Prostate gland (tissue), 2 donors: Measurements from ENCODE around the gene ATP9B.

Experiments used
- CTCF ChIP-seq, 4 experiments: fragments of 200-600 bp in 2 of 4; fragments of 450-650 bp in 2 of 4; sonication (generic) in 2 of 4; IDR thresholded peaks; 1 replicate in 3 of 4; 2 replicates in 1 of 4; pipeline ENCODE4 v1.5.1; 2016 to 2019; ENCODE audit warnings: antibody characterized with exemption in 4 of 4, mild to moderate bottlenecking in 2 of 4, moderate library complexity in 2 of 4
- POLR2A ChIP-seq: fragments of 450-650 bp; IDR thresholded peaks from one replicate; pipeline ENCODE4 v1.6.1; 2016; ENCODE audit warnings: antibody characterized with exemption, mild to moderate bottlenecking
- POLR2AphosphoS5 ChIP-seq: sonication (generic); formaldehyde crosslinking; IDR thresholded peaks from one replicate; pipeline ENCODE4 v1.6.1; 2017; ENCODE audit warnings: antibody characterized with exemption

- TF ChIP-seq CTCF (IDR thresholded peaks at IDR 0.05) (no peak), POLR2A (no peak), POLR2AphosphoS5 (no peak)
These were observed 118.5 kb downstream of the ATP9B start for GRCh38 chr18:79187532-79188277.
